ENCODE measurements around the gene ZNF780B.

The ZNF780B gene

GRCh38 chr19:39983695-39984300 lies 72.2 kb downstream of the ZNF780B start:
- DNase-seq (ENCODE audit: low read depth in 1 of 2, low spot score in 1 of 2): no peak

DNA sequence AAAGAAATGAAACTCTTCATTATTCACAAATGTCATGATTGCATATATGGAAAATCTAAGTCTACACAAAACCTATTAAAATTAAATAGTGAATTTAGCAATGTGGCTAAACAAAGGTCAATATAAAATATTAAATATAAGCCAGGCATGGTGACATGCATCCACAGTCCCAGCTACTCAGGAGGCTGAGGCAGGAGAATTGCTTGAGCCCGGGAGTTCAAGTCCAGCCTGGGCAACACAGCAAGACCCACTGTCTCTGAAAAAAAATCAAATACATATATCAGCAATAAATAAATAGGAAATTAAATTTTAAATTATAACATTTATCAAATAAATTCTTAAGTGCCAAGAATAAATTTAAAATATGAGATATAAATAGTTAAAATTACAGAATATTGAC lies 73.1 kb downstream of the ZNF780B start:
- no peak for DNase-seq (ENCODE audit: low read depth in 1 of 2, low spot score in 1 of 2)

Measured in activated T-helper 1 cell treated with anti-CD3 and anti-CD28 coated beads, Interleukin-2, amount 50 U/mL, for 16 hours (primary cell).